Activated CD4-positive, alpha-beta T cell treated with anti-CD3 and anti-CD28 coated beads for 36 hours (primary cell): Measurements from ENCODE around the gene HYOU1. TPM values are rescaled to one million over a fixed set of nuclear protein-coding genes. Genes with fewer than 3 reads are reported as not detected.

Experiments used
- ATAC-seq: fragments of 200-7000 bp; cut with Tn5 transposase; one replicate; pipeline ENCODE4 v1.10.0; 2021; ENCODE audit warnings: mild to moderate bottlenecking, moderate library complexity
- CTCF ChIA-PET: fragments of 350-600 bp; sonication (Branson Sonifier 250); formaldehyde crosslinking; loops from one replicate; lab custom pipeline; 2021; ENCODE audit warnings: antibody characterized with exemption; lab: Charles Lee
- POLR2A ChIA-PET: fragments of 350-600 bp; sonication (Branson Sonifier 250); formaldehyde crosslinking; loops from one replicate; lab custom pipeline; 2021; ENCODE audit warnings: antibody characterized with exemption, inconsistent platforms; lab: Charles Lee
- DNase-seq: peaks from one replicate; pipeline ENCODE4 v3.0.0-alpha.2; 2020
- H3K27ac Mint-ChIP-seq: one replicate; pipeline ENCODE4 v1.8.0; 2021; ENCODE audit warnings: mixed read lengths
- H3K27me3 Mint-ChIP-seq: one replicate; pipeline ENCODE4 v1.8.0; 2021; ENCODE audit warnings: mixed read lengths
- H3K36me3 Mint-ChIP-seq: one replicate; pipeline ENCODE4 v1.8.0; 2021; ENCODE audit warnings: low read depth, mixed read lengths
- H3K4me1 Mint-ChIP-seq: one replicate; pipeline ENCODE4 v1.8.0; 2021; ENCODE audit warnings: mixed read lengths
- H3K4me3 Mint-ChIP-seq: one replicate; pipeline ENCODE4 v1.8.0; 2021; ENCODE audit warnings: mild to moderate bottlenecking, moderate library complexity, mixed read lengths
- H3K9me3 Mint-ChIP-seq: one replicate; pipeline ENCODE4 v1.8.0; 2021; ENCODE audit warnings: low read depth, mixed read lengths
- intact Hi-C, 2 experiments: fragments of 100-400 bp; cut with DNase I in 1 of 2; cut with micrococcal nuclease in 1 of 2; formaldehyde crosslinking; loops; one replicate each; pipeline versions ENCODE4 v1.14.2 to v1.15.1; 2022 to 2024; cut with DNase I, micrococcal nuclease
- total RNA-seq, 2 experiments: library from RNA; stranded (reverse); gene quantifications; one replicate each; pipeline ENCODE4 v1.2.3, GENCODE V29; 2021

The HYOU1 gene
- total RNA-seq, 2 experiments from 2014 or later, result 104 to 114 TPM

- H3K27me3 Mint-ChIP-seq, result no peaks in the 10 kb centered on the region
- peak overlapping the region; percentile 93 for H3K4me3 Mint-ChIP-seq
- H3K4me1 Mint-ChIP-seq, result peaks cover 45% of the 10 kb centered on the region
- CTCF ChIA-PET, result interaction anchor here (0.7 to 3.6 kb wide), 3 partner anchors 12 to 26 kb away, joined by 4 to 11 read pairs (median 9); partner anchors contain the start of genes C2CD2L and HINFP
- H3K36me3 Mint-ChIP-seq, result peaks cover 72% of the 10 kb centered on the region
- DNase-seq, result peak; percentile 74
- POLR2A ChIA-PET, result interaction anchor here (0.5 to 2.6 kb wide), 12 partner anchors 10 to 243 kb away, joined by 3 to 28 read pairs (median 5); partner anchors contain the start of genes C2CD2L, HINFP, HMBS and RPS25
- intact Hi-C loops, result loop anchor here (1.0 to 2.0 kb wide), 14 partner anchors 9 to 240 kb away; partner anchors contain the start of genes HINFP (in 2 of the 2), HYOU1 (in 2 of the 2), RPS25 (in 2 of the 2) and TRAPPC4 (in 2 of the 2)
- H3K9me3 Mint-ChIP-seq, result no peaks in the 10 kb centered on the region
- H3K27ac Mint-ChIP-seq, result peak overlapping the region; percentile 94
- peak; percentile 14 for ATAC-seq
These were observed 37.7 kb upstream of the HYOU1 start for GRCh38 chr11:119094816-119095065.

- peak; percentile 3 for ATAC-seq
- Mint-ChIP-seq H3K27ac (peak overlapping the region; percentile 94), H3K27me3 (no peaks in the 10 kb centered on the region), H3K36me3 (peaks cover 71% of the 10 kb centered on the region), H3K4me3 (peak overlapping the region; percentile 93), H3K4me1 (peaks cover 44% of the 10 kb centered on the region), H3K9me3 (no peaks in the 10 kb centered on the region)
- peak; percentile 68 for DNase-seq
- POLR2A ChIA-PET, result interaction anchor here (0.5 to 2.6 kb wide), 13 partner anchors 8 to 244 kb away, joined by 3 to 28 read pairs (median 4); partner anchors contain the start of genes C2CD2L, HINFP, HMBS and RPS25
- intact Hi-C loops, result loop anchor here (2.0 kb wide), 4 partner anchors 27 to 165 kb away; partner anchors contain the start of genes NLRX1 (in 1 of the 2) and VPS11 (in 1 of the 2)
- CTCF ChIA-PET, result interaction anchor here (1.9 to 3.6 kb wide), 2 partner anchors 13 to 15 kb away, joined by 9 to 11 read pairs; partner anchors contain the start of gene C2CD2L
These were observed 37.2 kb upstream of the HYOU1 start for GRCh38 chr11:119093942-119094815.

GRCh38 chr11:119092880-119093842 lies 36.2 kb upstream of the HYOU1 start:
- Mint-ChIP-seq H3K9me3 (no peaks in the 10 kb centered on the region), H3K27me3 (no peaks in the 10 kb centered on the region), H3K36me3 (peaks cover 62% of the 10 kb centered on the region), H3K27ac (peak overlapping the region; percentile 82), H3K4me1 (peaks cover 38% of the 10 kb centered on the region), H3K4me3 (peak overlapping the region; percentile 93)
- ChIA-PET POLR2A (interaction anchor here (0.8 to 2.4 kb wide), 5 partner anchors 9 to 29 kb away, joined by 4 to 13 read pairs (median 4); partner anchors contain the start of genes DPAGT1, HINFP, HMBS and VPS11), CTCF (interaction anchor here (0.6 to 3.6 kb wide), 4 partner anchors 9 to 398 kb away, joined by 3 to 11 read pairs (median 4); partner anchors contain the start of gene C2CD2L)
- intact Hi-C loops, result no loop called here
- no peak for ATAC-seq
- DNase-seq, result no peak

GRCh38 chr11:119091966-119092879 lies 35.2 kb upstream of the HYOU1 start:
- H3K9me3 Mint-ChIP-seq, result no peaks in the 10 kb centered on the region
- H3K4me1 Mint-ChIP-seq, result peaks cover 42% of the 10 kb centered on the region
- CTCF ChIA-PET, result interaction anchor here (0.6 to 1.1 kb wide), 3 partner anchors 10 to 103 kb away, joined by 3 to 4 read pairs (median 3); partner anchors contain the start of gene C2CD2L
- H3K27me3 Mint-ChIP-seq, result no peaks in the 10 kb centered on the region
- POLR2A ChIA-PET, result interaction anchor here (0.8 to 2.4 kb wide), 6 partner anchors 8 to 30 kb away, joined by 4 to 13 read pairs (median 6); partner anchors contain the start of genes C2CD2L, DPAGT1, HINFP and HMBS
- peak overlapping the region; percentile 23 for H3K27ac Mint-ChIP-seq
- H3K36me3 Mint-ChIP-seq, result peaks cover 53% of the 10 kb centered on the region
- H3K4me3 Mint-ChIP-seq, result peak overlapping the region; percentile 93
- intact Hi-C loops, result no loop called here
- DNase-seq (no peak), ATAC-seq (no peak)

- Mint-ChIP-seq H3K9me3 (no peaks in the 10 kb centered on the region), H3K4me1 (peaks cover 38% of the 10 kb centered on the region), H3K4me3 (no peak overlapping the region), H3K27me3 (no peaks in the 10 kb centered on the region), H3K36me3 (peaks cover 44% of the 10 kb centered on the region), H3K27ac (peak overlapping the region; percentile 71)
- ATAC-seq (no peak), DNase-seq (no peak)
- ChIA-PET CTCF (interaction anchor here (0.7 to 1.0 kb wide), 2 partner anchors 24 to 105 kb away, joined by 3 read pairs; partner anchors contain the start of gene VPS11), POLR2A (interaction anchor here (0.6 to 2.4 kb wide), 5 partner anchors 11 to 163 kb away, joined by 3 to 13 read pairs (median 4); partner anchors contain the start of genes C2CD2L, DPAGT1, TRAPPC4 and VPS11)
- intact Hi-C loops, result no loop called here
These were observed 34.2 kb upstream of the HYOU1 start for GRCh38 chr11:119091178-119091577.

- CTCF ChIA-PET, result interaction anchor here (0.7 kb wide), 1 partner anchor 24 kb away, joined by 3 read pairs; no protein-coding TSS in a partner anchor
- DNase-seq (no peak), ATAC-seq (no peak)
- no peaks in the 10 kb centered on the region for H3K9me3 Mint-ChIP-seq
- H3K4me1 Mint-ChIP-seq, result peaks cover 43% of the 10 kb centered on the region
- POLR2A ChIA-PET, result interaction anchor here (1.2 kb wide), 1 partner anchor 13 kb away, joined by 4 read pairs; no protein-coding TSS in a partner anchor
- H3K36me3 Mint-ChIP-seq, result peaks cover 31% of the 10 kb centered on the region
- intact Hi-C loops, result no loop called here
- no peak overlapping the region for H3K27ac Mint-ChIP-seq
- no peak overlapping the region for H3K4me3 Mint-ChIP-seq
- no peaks in the 10 kb centered on the region for H3K27me3 Mint-ChIP-seq
These were observed 32.3 kb upstream of the HYOU1 start for GRCh38 chr11:119089319-119089718.

GRCh38 chr11:119088406-119088805 lies 31.4 kb upstream of the HYOU1 start:
- DNase-seq, result no peak
- POLR2A ChIA-PET, result interaction anchor here (1.2 kb wide), 1 partner anchor 14 kb away, joined by 4 read pairs; no protein-coding TSS in a partner anchor
- no peaks in the 10 kb centered on the region for H3K9me3 Mint-ChIP-seq
- H3K4me1 Mint-ChIP-seq, result peaks cover 42% of the 10 kb centered on the region
- no peak for ATAC-seq
- CTCF ChIA-PET, result interaction anchor here (1.0 kb wide), 1 partner anchor 21 kb away, joined by 4 read pairs; the partner anchor contains the start of gene VPS11
- H3K36me3 Mint-ChIP-seq, result peaks cover 22% of the 10 kb centered on the region
- intact Hi-C loops, result no loop called here
- no peaks in the 10 kb centered on the region for H3K27me3 Mint-ChIP-seq
- H3K4me3 Mint-ChIP-seq, result no peak overlapping the region
- no peak overlapping the region for H3K27ac Mint-ChIP-seq

- DNase-seq (no peak), ATAC-seq (no peak)
- ChIA-PET CTCF (interaction anchor here (1.1 kb wide), 1 partner anchor 55 kb away, joined by 3 read pairs; no protein-coding TSS in a partner anchor), POLR2A (no interaction called here)
- no peaks in the 10 kb centered on the region for H3K9me3 Mint-ChIP-seq
- H3K27ac Mint-ChIP-seq, result no peak overlapping the region
- H3K36me3 Mint-ChIP-seq, result peaks cover 16% of the 10 kb centered on the region
- no peaks in the 10 kb centered on the region for H3K27me3 Mint-ChIP-seq
- no peak overlapping the region for H3K4me3 Mint-ChIP-seq
- H3K4me1 Mint-ChIP-seq, result peaks cover 37% of the 10 kb centered on the region
- intact Hi-C loops, result no loop called here
These were observed 30.8 kb upstream of the HYOU1 start for GRCh38 chr11:119087747-119088241.

GRCh38 chr11:119087123-119087522 lies 30.1 kb upstream of the HYOU1 start:
- intact Hi-C loops, result no loop called here
- ChIA-PET POLR2A (interaction anchor here (0.6 to 3.0 kb wide), 2 partner anchors 9 to 15 kb away, joined by 5 to 18 read pairs; partner anchors contain the start of gene DPAGT1), CTCF (interaction anchor here (0.7 to 1.1 kb wide), 2 partner anchors 32 to 54 kb away, joined by 3 to 4 read pairs; no protein-coding TSS in a partner anchor)
- Mint-ChIP-seq H3K4me3 (peak overlapping the region; percentile 9), H3K4me1 (peaks cover 30% of the 10 kb centered on the region), H3K27me3 (no peaks in the 10 kb centered on the region), H3K9me3 (no peaks in the 10 kb centered on the region), H3K27ac (no peak overlapping the region), H3K36me3 (peaks cover 9% of the 10 kb centered on the region)
- DNase-seq, result no peak
- no peak for ATAC-seq
